Osteoblast (primary cell): ENCODE data around the gene AEN. TPM values are rescaled to one million over a fixed set of nuclear protein-coding genes. Genes with fewer than 3 reads are reported as not detected.

ENCODE experiments used
- DNase-seq: peaks from one replicate; pipeline ENCODE4 v3.0.0; 2011; ENCODE audit warnings: low spot score, mixed read lengths; ENCODE audit not compliant: insufficient read length; ENCODE audit errors: missing footprints
- H2AFZ ChIP-seq: 2 replicates; pipeline ENCODE4 v1.6.0; 2011; ENCODE audit warnings: mild to moderate bottlenecking, low read length
- H3K27ac ChIP-seq: 2 replicates; pipeline ENCODE4 v1.5.1; 2011; ENCODE audit warnings: mild to moderate bottlenecking, low read depth, low read length, moderate library complexity
- H3K27me3 ChIP-seq: 2 replicates; pipeline ENCODE4 v1.6.0; 2012; ENCODE audit warnings: mild to moderate bottlenecking, control low read depth, inconsistent platforms, low read length, moderate library complexity; ENCODE audit not compliant: insufficient read depth
- H3K36me3 ChIP-seq: 2 replicates; pipeline ENCODE4 v1.5.1; 2011; ENCODE audit warnings: mild to moderate bottlenecking, low read length, control low read depth, moderate library complexity; ENCODE audit not compliant: insufficient read depth
- H3K4me1 ChIP-seq: 2 replicates; pipeline ENCODE4 v1.5.1; 2011; ENCODE audit warnings: mild to moderate bottlenecking, low read length, control low read depth, moderate library complexity; ENCODE audit not compliant: insufficient read depth
- H3K4me2 ChIP-seq: 2 replicates; pipeline ENCODE4 v1.6.0; 2011; ENCODE audit warnings: mild to moderate bottlenecking, low read length; ENCODE audit not compliant: insufficient read depth
- H3K4me3 ChIP-seq: fragments of 200-600 bp; sonication (generic); 3 replicates; pipeline ENCODE4 v1.5.1; 2012; ENCODE audit warnings: mild to moderate bottlenecking, low read length, inconsistent platforms; ENCODE audit not compliant: insufficient read depth
- H3K79me2 ChIP-seq: 2 replicates; pipeline ENCODE4 v1.6.0; 2012; ENCODE audit warnings: mild to moderate bottlenecking, low read length, control low read depth, inconsistent platforms; ENCODE audit not compliant: insufficient read depth
- H3K9me3 ChIP-seq: 2 replicates; pipeline ENCODE4 v1.5.1; 2011; ENCODE audit warnings: low read depth, low read length, control low read depth
- H4K20me1 ChIP-seq: 2 replicates; pipeline ENCODE4 v1.6.0; 2012; ENCODE audit warnings: mild to moderate bottlenecking, low read length, control low read depth; ENCODE audit not compliant: insufficient read depth
- total RNA-seq: library from RNA; depleted of rRNA; stranded (reverse); fragments of >200 nt; gene quantifications from 2 replicates; pipeline ENCODE4 v1.2.3, GENCODE V29; 2012
- TF ChIP-seq, protein P1 (sequence below): IDR thresholded peaks from 2 replicates; pipeline ENCODE4 v1.5.1; 2011; ENCODE audit warnings: mild to moderate bottlenecking, low read depth, low read length, moderate library complexity; ENCODE audit errors: extremely low read depth

Gene AEN
- total RNA-seq, 1 donor: 46.3 TPM

DNA sequence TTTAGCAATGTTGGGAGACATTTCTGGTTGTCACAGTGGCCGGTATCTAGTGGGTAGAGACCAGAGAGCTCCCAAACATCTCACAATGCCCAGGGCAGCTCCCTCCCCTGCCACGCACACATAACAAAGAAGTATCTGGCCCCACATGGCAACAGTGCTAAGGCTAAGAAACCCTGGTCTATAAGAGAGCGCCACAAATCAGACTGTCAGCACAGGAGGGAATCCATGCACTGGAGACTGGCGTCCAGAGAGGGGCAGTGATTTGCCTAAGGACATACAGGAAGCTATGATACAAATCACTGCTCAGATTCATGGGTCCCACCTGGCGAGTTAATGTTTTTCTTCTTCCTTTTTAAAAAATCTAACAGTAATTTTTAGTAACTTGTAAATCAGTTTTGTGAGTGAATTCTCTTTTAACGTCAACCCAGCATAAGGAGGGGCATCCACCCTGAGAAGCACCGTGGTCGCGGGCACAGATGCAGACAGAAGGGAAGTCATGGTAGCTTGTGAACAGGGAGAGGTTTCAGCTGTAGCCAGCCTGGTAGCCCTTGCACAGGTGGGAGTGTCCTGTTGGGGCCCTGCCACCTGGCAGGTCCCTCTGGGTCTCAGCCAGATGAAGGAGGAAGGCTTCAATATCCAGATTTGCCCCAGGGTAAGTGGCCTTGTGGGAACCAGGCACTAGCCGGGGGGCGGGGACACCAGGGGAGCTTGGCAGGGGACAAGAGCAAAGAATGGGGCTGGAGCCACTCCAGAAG is 26.4 kb downstream of the AEN start:
- TF ChIP-seq, protein P1, sequence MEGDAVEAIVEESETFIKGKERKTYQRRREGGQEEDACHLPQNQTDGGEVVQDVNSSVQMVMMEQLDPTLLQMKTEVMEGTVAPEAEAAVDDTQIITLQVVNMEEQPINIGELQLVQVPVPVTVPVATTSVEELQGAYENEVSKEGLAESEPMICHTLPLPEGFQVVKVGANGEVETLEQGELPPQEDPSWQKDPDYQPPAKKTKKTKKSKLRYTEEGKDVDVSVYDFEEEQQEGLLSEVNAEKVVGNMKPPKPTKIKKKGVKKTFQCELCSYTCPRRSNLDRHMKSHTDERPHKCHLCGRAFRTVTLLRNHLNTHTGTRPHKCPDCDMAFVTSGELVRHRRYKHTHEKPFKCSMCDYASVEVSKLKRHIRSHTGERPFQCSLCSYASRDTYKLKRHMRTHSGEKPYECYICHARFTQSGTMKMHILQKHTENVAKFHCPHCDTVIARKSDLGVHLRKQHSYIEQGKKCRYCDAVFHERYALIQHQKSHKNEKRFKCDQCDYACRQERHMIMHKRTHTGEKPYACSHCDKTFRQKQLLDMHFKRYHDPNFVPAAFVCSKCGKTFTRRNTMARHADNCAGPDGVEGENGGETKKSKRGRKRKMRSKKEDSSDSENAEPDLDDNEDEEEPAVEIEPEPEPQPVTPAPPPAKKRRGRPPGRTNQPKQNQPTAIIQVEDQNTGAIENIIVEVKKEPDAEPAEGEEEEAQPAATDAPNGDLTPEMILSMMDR: no peak
- Histone ChIP-seq H3K79me2 (no peaks in the 10 kb centered on the region), H2AFZ (no peak overlapping the region), H3K4me3 (no peak overlapping the region), H3K4me1 (peaks cover 16% of the 10 kb centered on the region), H4K20me1 (no peaks in the 10 kb centered on the region), H3K27me3 (no peaks in the 10 kb centered on the region), H3K36me3 (no peaks in the 10 kb centered on the region), H3K9me3 (no peaks in the 10 kb centered on the region), H3K27ac (no peak overlapping the region), H3K4me2 (no peak overlapping the region)
- no peak for DNase-seq

DNA sequence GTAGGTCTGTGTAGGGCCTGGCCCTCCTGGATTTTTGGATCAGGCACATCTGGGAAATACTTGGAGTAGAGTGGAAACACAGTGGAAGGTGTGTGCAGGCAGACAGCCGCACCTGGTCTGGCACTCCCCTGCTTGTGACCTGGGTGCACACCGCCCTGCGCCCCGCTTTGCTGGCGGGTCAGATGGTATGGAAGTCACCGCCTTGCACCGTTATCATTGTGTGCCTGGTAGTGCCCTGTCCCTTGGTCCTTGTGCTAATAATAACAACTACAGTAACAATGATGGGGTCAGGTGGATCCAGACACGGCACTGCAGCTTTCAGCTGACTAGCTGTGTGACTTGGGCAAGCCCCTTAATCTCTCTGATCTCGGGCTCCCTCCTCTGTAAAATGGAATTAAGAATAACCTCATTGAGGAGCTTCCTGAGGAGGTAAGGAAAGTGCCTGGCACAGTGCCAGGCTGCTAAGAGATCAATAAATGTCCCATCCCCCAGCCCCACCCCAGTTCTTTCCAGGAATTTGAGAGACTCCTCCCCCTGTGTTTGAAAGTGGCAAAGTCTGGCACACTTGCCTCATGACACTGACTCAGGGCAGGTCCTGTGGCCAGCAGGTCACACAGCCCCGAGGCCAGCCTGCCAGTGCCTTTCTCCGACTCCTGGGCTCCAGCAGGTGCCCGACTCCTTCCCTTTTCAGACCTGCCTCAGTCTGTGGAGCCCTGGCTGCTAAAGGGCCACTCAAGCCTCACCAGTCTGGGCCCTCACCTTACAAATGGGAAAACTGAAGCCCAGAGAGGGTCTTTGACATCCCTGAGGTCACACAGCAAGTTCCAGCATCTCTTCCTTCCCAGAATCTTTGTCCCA is 27.4 kb downstream of the AEN start:
- Histone ChIP-seq H3K9me3 (no peaks in the 10 kb centered on the region), H3K4me3 (no peak overlapping the region), H3K79me2 (no peaks in the 10 kb centered on the region), H2AFZ (no peak overlapping the region), H3K27ac (peak overlapping the region; percentile 55), H3K4me2 (peak overlapping the region; percentile 11), H3K27me3 (no peaks in the 10 kb centered on the region), H3K4me1 (peaks cover 16% of the 10 kb centered on the region), H4K20me1 (no peaks in the 10 kb centered on the region), H3K36me3 (no peaks in the 10 kb centered on the region)
- DNase-seq: no peak
- TF ChIP-seq, protein P1: no peak

DNA sequence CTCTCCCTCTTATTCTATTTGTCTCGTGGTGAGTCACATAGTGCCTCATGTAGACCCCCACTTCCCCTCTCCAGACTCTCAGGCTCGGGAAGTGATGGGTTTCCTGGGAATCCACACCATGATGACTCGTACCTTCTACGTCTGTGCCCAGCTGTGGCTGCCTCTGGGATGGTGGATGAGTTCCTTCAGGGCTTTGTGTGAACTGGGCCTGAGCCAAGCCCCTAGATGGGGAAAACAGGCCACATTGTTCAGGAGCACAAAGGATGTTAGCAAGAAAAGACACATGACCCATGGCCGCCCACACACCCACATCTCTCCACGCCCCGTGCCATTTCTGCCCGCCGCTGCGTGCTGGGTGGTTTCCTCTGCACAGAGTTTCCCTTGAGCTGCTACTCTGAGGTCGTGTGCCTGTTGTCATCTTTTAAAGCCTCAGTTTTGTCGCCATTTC is 28.2 kb downstream of the AEN start:
- Histone ChIP-seq H3K4me1 (peaks cover 16% of the 10 kb centered on the region), H3K27me3 (no peaks in the 10 kb centered on the region), H3K79me2 (no peaks in the 10 kb centered on the region), H2AFZ (peak overlapping the region; percentile 52), H3K36me3 (no peaks in the 10 kb centered on the region), H3K9me3 (no peaks in the 10 kb centered on the region), H3K4me2 (peak overlapping the region; percentile 11), H3K27ac (peak overlapping the region; percentile 55), H3K4me3 (no peak overlapping the region), H4K20me1 (no peaks in the 10 kb centered on the region)
- TF ChIP-seq, protein P1: no peak
- DNase-seq: peak; percentile 98
